HG03439 (cell line): Measurements from ENCODE around the gene ZC3H15.
"Not testable (repeated sequence)": the region's sequence is repeated elsewhere in the genome, so short reads cannot be mapped to it uniquely, and the experiment has no call there.

Experiments used
- ATAC-seq: cut with Tn5 transposase; IDR thresholded peaks from one replicate; pipeline ENCODE4 v1.9.1; 2021; ENCODE audit warnings: mild to moderate bottlenecking, moderate library complexity; ENCODE audit not compliant: unreplicated experiment

ZC3H15 gene

GRCh38 chr2:186493564-186494085, 7.6 kb downstream of the ZC3H15 start:
- no peak for ATAC-seq

DNA sequence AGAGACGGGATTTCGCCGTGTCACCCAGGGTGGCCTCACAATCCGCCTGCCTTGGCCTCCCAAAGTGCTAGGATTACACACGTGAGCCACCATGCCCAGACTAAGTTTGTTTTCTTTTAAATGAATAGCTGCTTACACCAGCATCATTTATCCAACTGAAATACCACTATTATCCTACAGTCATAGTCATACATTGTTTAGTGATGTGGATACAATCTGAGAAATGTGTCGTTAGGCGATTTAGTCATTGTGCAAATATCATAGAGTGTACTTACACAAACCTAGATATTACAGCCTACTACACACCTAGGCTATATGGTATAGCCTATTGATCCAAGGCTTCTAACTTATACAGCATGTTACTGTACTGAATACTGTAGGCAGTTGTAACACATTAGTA, 10.3 kb downstream of the ZC3H15 start:
- no peak for ATAC-seq

DNA sequence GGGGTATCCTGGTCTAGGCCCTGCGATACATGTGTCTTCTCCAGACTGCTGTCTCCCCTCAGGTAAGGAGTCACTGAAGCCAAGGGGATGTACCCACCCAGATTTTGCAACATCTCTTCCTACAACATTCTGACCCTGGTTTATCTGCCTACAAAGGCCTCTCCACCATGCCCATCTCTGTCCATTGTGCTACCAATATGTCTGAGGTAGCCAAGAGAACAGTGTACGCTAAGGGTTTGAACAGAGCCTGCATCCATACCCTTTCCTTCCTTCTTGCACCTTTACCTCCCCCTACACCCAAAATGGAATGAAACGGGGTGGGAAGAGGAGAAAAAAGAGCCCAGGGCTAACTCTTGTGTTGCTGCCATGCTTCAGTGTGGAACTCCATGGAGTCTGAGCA, 11.9 kb downstream of the ZC3H15 start:
- no peak for ATAC-seq

GRCh38 chr2:186498834-186499233, 12.8 kb downstream of the ZC3H15 start:
- no peak for ATAC-seq

- ATAC-seq = no peak
Measured at GRCh38 chr2:186503827-186504606, 18.0 kb downstream of the ZC3H15 start.

- no peak for ATAC-seq
Measured at GRCh38 chr2:186508263-186508662, 22.2 kb downstream of the ZC3H15 start.

DNA sequence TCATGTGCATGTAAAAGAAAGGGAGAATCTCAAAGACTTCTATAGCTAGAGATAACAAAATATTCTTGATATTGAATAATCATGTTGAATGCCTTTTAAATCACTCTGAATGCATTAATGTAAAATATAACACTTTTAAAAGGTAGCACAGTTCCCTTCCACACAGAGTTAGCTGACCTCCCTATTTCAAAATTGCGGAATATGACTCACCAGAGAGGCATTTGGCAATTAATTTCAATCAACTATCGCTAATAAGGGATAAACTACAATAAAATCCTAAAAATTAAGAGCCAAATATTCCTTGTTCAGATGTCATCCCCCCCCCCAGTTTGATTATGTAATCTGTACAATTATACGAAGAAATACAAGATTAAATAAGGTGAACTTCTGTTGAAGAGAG, 29.3 kb downstream of the ZC3H15 start:
- ATAC-seq = no peak

GRCh38 chr2:186516396-186516795, 30.3 kb downstream of the ZC3H15 start:
- no peak for ATAC-seq

GRCh38 chr2:186517090-186517489, 31.0 kb downstream of the ZC3H15 start:
- no peak for ATAC-seq

- no peak for ATAC-seq
Measured at GRCh38 chr2:186518291-186518690, 32.2 kb downstream of the ZC3H15 start.

DNA sequence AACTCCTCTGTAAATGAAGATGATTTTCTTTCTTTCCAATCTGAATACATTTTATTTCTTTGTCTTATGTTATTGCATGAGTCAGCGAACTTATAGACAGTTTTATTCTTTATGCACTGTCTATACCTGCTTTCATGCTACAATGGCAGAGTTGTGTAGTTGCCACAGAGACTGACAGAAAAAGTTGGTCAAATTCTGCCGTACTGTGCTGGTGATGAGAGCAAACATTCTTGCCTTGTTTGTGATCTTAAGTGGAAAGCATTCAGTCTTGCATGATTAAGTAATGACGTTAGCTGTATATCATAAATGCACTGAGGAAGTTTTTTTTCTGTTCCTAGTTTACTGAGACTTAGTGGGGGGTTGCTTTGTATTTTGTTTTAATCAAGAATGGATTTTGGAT, 32.9 kb downstream of the ZC3H15 start:
- no peak for ATAC-seq

DNA sequence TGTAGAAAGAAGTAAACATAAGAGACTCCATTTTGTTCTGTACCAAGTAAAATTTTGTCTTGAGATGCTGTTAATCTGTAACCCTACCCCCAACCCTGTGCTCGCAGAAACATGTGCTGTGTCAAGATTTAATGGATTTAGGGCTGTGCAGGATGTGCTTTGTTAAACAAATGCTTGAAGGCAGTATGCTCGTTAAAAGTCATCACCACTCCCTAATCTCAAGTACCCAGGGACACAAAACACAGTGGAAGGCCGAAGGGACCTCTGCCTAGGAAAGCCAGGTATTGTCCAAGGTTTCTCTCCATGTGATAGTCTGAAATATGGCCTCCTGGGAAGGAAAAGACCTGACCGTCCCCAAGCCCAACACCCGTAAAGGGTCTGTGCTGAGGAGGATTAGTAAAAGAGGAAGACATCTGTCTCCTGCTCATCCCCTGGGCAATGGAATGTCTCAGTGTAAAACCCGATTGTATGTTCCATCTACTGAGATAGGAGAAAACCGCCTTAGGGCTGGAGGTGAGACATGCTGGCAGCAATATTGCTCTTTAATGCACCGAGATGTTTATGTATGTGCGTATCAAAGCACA, 35.6 kb downstream of the ZC3H15 start:
- ATAC-seq = not testable (repeated sequence)

DNA sequence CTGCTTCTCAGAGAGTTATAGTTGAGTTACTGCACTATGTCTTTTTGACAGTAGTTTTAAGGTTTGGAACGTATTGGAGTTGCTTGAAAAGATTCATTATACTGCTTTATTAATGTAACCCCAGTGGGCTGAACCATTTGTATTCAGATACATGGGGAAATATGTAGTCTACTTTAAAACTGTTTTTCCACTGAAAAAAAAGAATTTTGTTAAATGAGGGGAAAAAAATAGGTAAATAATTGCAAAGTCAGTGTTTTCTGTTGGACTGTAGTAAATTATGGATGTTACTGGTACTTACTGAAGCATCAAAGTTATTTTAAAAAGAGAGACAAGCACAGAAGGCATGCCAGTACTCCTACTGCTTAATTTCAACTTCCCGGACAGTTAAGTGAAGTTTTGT, 36.4 kb downstream of the ZC3H15 start:
- no peak for ATAC-seq

DNA sequence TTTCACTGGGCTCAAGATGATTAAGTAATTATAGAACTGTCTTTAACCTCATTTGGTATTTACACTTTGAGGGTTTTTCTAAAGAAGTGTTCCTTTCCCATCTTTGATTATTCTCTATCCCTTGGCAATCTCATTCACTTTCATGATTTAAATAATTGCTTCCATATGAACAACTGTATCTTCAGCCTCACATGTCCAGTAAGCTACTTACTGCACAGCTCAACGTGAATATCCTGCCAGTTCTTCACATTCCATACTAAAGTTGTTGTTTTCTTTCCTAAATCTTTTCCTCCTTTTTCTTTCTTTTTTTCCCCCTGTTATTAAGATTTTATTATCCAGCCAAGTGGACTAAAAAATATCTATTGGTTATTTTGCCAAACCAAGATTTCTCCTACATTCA, 37.7 kb downstream of the ZC3H15 start:
- no peak for ATAC-seq

DNA sequence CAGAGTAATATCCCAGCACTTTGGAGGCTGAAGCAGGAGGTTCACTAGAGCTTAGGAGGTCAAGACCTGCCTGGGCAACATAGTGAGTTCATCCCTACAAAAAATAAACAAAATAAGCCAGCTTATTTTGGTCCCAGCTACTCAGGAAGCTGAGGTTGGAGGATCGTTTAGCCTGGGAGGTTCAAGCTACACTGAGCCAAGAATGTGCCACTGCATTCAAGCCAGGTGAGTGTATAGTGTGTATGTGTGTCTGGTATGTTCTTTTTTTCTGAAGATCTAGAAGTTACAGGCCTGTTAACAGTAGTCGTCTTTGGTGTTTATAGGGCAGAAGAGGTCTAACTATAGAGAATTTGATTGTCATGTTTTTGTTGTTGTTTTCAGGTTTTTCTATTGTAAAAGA, 40.2 kb downstream of the ZC3H15 start:
- ATAC-seq = no peak

GRCh38 chr2:186530314-186530713, 44.3 kb downstream of the ZC3H15 start:
- ATAC-seq = no peak

DNA sequence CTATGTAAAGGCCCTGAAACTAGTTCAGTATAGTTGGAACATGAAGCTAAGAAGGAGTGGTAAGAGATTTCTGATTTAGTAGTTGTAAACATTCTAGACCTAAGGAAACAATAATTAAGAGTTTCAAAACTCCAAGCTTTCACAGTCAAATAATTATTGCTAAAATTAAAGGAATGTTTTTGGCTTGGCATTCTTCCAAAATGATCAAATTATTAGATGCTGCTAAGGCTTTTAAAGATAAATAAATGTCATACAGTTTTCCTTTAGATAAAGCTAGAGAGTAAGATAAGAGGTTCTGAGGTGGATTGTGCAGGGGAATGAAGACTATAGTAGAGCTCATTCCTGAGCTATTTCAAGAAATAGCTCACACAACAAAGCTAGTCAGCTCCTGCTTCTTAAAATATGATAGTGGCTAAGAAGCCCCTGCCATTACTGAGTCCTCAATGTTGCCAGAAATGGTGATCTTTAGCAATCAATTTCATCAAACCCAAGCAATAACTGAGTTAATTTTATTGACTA, 45.3 kb downstream of the ZC3H15 start:
- ATAC-seq = no peak

DNA sequence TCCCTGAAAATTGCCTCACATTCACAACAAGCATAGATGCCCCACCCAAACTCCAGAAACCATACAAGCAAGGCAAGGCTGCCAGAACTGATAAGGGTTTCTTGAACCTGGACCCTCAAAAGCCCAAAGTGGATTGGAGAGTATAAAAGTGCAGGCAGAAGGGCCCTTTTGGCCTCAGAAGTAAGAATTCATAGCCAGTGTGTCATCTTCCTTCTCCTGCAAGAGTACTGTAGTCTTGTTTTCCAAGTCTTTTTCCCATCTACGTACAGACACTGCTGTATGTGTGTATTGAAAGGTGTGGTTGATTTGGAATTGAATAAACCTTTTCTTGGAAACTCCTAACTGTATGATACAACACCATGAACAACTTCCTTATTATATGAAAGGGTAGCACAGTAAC, 46.8 kb downstream of the ZC3H15 start:
- no peak for ATAC-seq

DNA sequence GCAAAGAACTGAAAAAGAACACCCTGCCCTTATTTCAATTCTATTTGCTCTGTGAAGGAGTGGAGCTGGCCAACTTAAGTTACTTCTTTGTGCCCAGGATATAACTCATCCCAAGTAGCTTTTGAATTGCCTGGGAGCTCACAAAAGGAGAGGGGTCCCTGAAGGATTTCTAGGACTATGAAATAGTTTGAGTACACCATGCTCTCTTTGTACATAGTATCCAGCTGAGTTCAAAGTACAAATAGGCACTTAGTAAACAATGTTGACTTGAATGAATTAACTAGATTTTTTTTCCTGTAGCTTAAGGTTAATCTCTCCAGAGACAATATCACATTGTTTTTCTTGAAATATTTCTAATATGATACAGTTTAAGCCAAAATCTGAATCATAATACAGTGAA, 47.7 kb downstream of the ZC3H15 start:
- no peak for ATAC-seq

DNA sequence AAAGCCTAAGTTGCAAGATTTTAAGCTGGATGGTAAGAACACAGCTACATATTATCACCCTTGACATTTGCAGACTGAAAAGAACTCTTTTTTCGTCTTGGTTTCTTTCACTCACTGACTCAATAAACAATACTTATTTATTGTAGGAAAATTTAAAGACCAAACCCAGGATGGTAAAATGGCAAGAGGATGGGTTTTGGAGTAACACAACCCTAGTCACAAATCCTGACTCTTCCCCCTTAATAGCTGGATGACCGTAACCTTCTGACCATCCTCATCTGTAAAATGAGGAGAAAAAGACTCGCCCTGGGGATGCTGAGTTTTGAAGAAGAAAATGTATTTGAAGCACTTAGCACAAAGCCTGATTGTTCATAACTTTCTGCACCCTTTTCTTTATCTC, 48.3 kb downstream of the ZC3H15 start:
- no peak for ATAC-seq

DNA sequence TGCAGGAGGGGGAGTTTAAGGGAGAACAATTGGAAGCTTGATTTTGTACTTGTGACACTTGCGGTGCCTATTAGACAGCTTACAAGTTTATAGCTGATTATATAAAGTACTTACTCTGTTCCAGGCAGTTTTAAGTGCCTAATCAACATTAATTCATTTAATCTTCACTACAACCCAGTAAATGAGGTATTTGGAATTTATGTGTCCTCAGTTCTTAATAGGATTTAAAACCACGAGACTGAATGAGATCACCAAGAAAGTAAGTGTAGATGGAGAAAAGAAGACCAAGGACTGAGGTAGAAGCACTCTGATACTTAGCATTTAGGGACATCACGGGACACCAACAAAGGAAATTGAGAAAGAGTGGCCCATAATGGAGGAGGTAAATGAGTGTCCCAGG, 49.8 kb downstream of the ZC3H15 start:
- ATAC-seq = no peak

DNA sequence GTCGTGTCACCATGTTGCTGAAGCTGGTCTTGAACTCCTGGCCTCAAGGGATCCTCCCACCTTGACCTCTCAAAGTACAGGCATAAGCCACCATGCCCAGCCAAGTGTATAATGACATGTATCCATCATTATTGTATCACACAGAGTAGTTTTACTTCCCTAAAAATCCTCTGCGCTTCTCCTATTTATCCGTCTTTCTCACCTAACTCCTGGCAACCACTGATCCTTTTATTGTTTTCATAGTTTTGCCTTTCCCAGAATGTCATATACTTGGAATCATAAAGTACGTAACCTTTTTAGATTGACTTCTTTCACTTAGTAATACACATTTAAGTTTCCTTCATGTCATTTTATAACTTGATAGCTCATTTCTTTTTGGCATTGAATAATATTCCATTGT, 51.0 kb downstream of the ZC3H15 start:
- no peak for ATAC-seq
